ENCODE results near the gene DENND4A. TPM values are rescaled to one million over a fixed set of nuclear protein-coding genes. Genes with fewer than 3 reads are reported as not detected.

DENND4A gene
- total RNA-seq, 2 donors from 2014 or later, result 25.6 to 57.7 TPM

- Histone ChIP-seq H3K4me1 (ENCODE audit: control insufficient read depth in 1 of 2, low read depth in 2 of 2) (no peaks in the 10 kb centered on the region), H3K27ac (no peak overlapping the region), H3K27me3 (replicated peaks; ENCODE audit: insufficient read depth) (no peaks in the 10 kb centered on the region), H3K36me3 (no peaks in the 10 kb centered on the region), H3K9me3 (no peaks in the 10 kb centered on the region), H3K4me3 (no peak overlapping the region)
- DNase-seq (ENCODE audit: low spot score) (no peak), ATAC-seq (ENCODE audit: insufficient number of reproducible peaks, low FRiP score, low read depth) (no peak)
- TF ChIP-seq CTCF (IDR thresholded peaks at IDR 0.05), result no peak
Measured at GRCh38 chr15:65777843-65778242, 14.2 kb downstream of the DENND4A start.

GRCh38 chr15:65777053-65777452, 15.0 kb downstream of the DENND4A start:
- H3K9me3 ChIP-seq, result no peaks in the 10 kb centered on the region
- no peak for TF ChIP-seq CTCF (IDR thresholded peaks at IDR 0.05)
- ATAC-seq (ENCODE audit: insufficient number of reproducible peaks, low FRiP score, low read depth) (no peak), DNase-seq (ENCODE audit: low spot score) (no peak)
- no peaks in the 10 kb centered on the region for H3K27me3 ChIP-seq (replicated peaks; ENCODE audit: insufficient read depth)
- no peaks in the 10 kb centered on the region for H3K36me3 ChIP-seq
- H3K4me3 ChIP-seq, result peak overlapping the region; percentile 4
- no peaks in the 10 kb centered on the region for H3K4me1 ChIP-seq (ENCODE audit: control insufficient read depth in 1 of 2, low read depth in 2 of 2)
- H3K27ac ChIP-seq, result no peak overlapping the region

- no peak for TF ChIP-seq CTCF (IDR thresholded peaks at IDR 0.05)
- ATAC-seq (ENCODE audit: insufficient number of reproducible peaks, low FRiP score, low read depth) (no peak), DNase-seq (ENCODE audit: low spot score) (no peak)
- Histone ChIP-seq H3K27ac (no peak overlapping the region), H3K4me1 (ENCODE audit: control insufficient read depth in 1 of 2, low read depth in 2 of 2) (no peaks in the 10 kb centered on the region), H3K27me3 (replicated peaks; ENCODE audit: insufficient read depth) (no peaks in the 10 kb centered on the region), H3K9me3 (no peaks in the 10 kb centered on the region), H3K36me3 (no peaks in the 10 kb centered on the region), H3K4me3 (no peak overlapping the region)
Measured at GRCh38 chr15:65773386-65774111, 18.5 kb downstream of the DENND4A start.

- H3K4me1 ChIP-seq (ENCODE audit: control insufficient read depth in 1 of 2, low read depth in 2 of 2), result no peaks in the 10 kb centered on the region
- TF ChIP-seq CTCF (IDR thresholded peaks at IDR 0.05), result no peak
- H3K36me3 ChIP-seq, result no peaks in the 10 kb centered on the region
- no peaks in the 10 kb centered on the region for H3K27me3 ChIP-seq (replicated peaks; ENCODE audit: insufficient read depth)
- H3K9me3 ChIP-seq, result no peaks in the 10 kb centered on the region
- no peak overlapping the region for H3K27ac ChIP-seq
- DNase-seq (ENCODE audit: low spot score) (no peak), ATAC-seq (ENCODE audit: insufficient number of reproducible peaks, low FRiP score, low read depth) (no peak)
- H3K4me3 ChIP-seq, result no peak overlapping the region
Measured at GRCh38 chr15:65772930-65773329, 19.2 kb downstream of the DENND4A start.

GRCh38 chr15:65771870-65772269, 20.2 kb downstream of the DENND4A start:
- Histone ChIP-seq H3K27me3 (replicated peaks; ENCODE audit: insufficient read depth) (no peaks in the 10 kb centered on the region), H3K27ac (no peak overlapping the region), H3K9me3 (no peaks in the 10 kb centered on the region), H3K4me1 (ENCODE audit: control insufficient read depth in 1 of 2, low read depth in 2 of 2) (peaks cover 0 to 5% of the 10 kb centered on the region in 2 donors), H3K36me3 (no peaks in the 10 kb centered on the region), H3K4me3 (no peak overlapping the region)
- ATAC-seq (ENCODE audit: insufficient number of reproducible peaks, low FRiP score, low read depth), result no peak
- DNase-seq (ENCODE audit: low spot score), result no peak
- TF ChIP-seq CTCF (IDR thresholded peaks at IDR 0.05), result no peak

Measured in thoracic aorta (tissue), 2 donors.